NCI-H2081 (cell line): Measurements from ENCODE around the gene JUN.

Experiments
- DNase-seq, 2 experiments: peaks; one replicate each; lab custom pipeline; 2025; lab: John Stamatoyannopoulos, UW

JUN gene

GRCh38 chr1:58783090-58783992, 506 bp downstream of the JUN start:
- DNase-seq = peak; percentile 31 to 60

- peak; percentile 41 to 65 for DNase-seq
Measured at GRCh38 chr1:58782178-58783089, 1.4 kb downstream of the JUN start.

GRCh38 chr1:58781541-58782177, 2.2 kb downstream of the JUN start:
- peak; percentile 73 to 81 for DNase-seq

- peak; percentile 28 to 66 for DNase-seq
Measured at GRCh38 chr1:58780836-58781452, 2.9 kb downstream of the JUN start.

- no peak for DNase-seq
Measured at GRCh38 chr1:58780411-58780810, 3.4 kb downstream of the JUN start.

GRCh38 chr1:58779801-58780382, 4.0 kb downstream of the JUN start:
- peak; percentile 84 to 94 for DNase-seq

- DNase-seq = no peak
Measured at GRCh38 chr1:58779059-58779754, 4.6 kb downstream of the JUN start.

- no peak for DNase-seq
Measured at GRCh38 chr1:58778385-58779000, 5.4 kb downstream of the JUN start.

- no peak for DNase-seq
Measured at GRCh38 chr1:58774027-58774426, 9.8 kb downstream of the JUN start.

- DNase-seq = peak; percentile 88 to 97
Measured at GRCh38 chr1:58773406-58773840, 10.4 kb downstream of the JUN start.

- no peak for DNase-seq
Measured at GRCh38 chr1:58769809-58770320, 14.0 kb downstream of the JUN start.

GRCh38 chr1:58768971-58769808, 14.7 kb downstream of the JUN start:
- DNase-seq = peak; percentile 60 to 61

- no peak for DNase-seq
Measured at GRCh38 chr1:58768191-58768731, 15.6 kb downstream of the JUN start.

GRCh38 chr1:58767143-58767542, 16.7 kb downstream of the JUN start:
- no peak for DNase-seq

- no peak for DNase-seq
Measured at GRCh38 chr1:58765441-58765840, 18.4 kb downstream of the JUN start.

- no peak for DNase-seq
Measured at GRCh38 chr1:58765006-58765405, 18.8 kb downstream of the JUN start.

- no peak for DNase-seq
Measured at GRCh38 chr1:58764294-58764978, 19.4 kb downstream of the JUN start.

- no peak for DNase-seq
Measured at GRCh38 chr1:58763214-58763613, 20.6 kb downstream of the JUN start.
